ENCODE data around the gene SARDH. TPM values are rescaled to one million over a fixed set of nuclear protein-coding genes. Genes with fewer than 3 reads are reported as not detected.
"Not testable (repeated sequence)": the region's sequence is repeated elsewhere in the genome, so short reads cannot be mapped to it uniquely, and the experiment has no call there.

SARDH gene
- total and polyA plus RNA-seq, 2 experiments from 2014 or later = 6.0 to 16.9 TPM

GRCh38 chr9:133747309-133747708 is 9.2 kb upstream of the SARDH start:
- no peak for TF ChIP-seq CTCF (IDR thresholded peaks at IDR 0.05; ENCODE audit: low read depth, low read length)
- no peaks in the 10 kb centered on the region for H3K27me3 ChIP-seq
- no peaks in the 10 kb centered on the region for H3K4me1 ChIP-seq (ENCODE audit: low read depth)
- H3K27ac ChIP-seq = no peak overlapping the region
- DNase-seq (ENCODE audit: low read depth in 1 of 2, low spot score in 1 of 2) = peak in 1 of 2 donors; percentile 11
- no peaks in the 10 kb centered on the region for H3K9me3 ChIP-seq (ENCODE audit: low read depth)
- no peak overlapping the region for H3K4me3 ChIP-seq
- H3K36me3 ChIP-seq = no peaks in the 10 kb centered on the region

GRCh38 chr9:133744528-133744927 is 6.4 kb upstream of the SARDH start:
- not testable (repeated sequence) for H3K9me3 ChIP-seq (ENCODE audit: low read depth); H3K27me3 ChIP-seq; H3K27ac ChIP-seq; H3K4me3 ChIP-seq; H3K4me1 ChIP-seq (ENCODE audit: low read depth); H3K36me3 ChIP-seq; DNase-seq (ENCODE audit: low read depth in 1 of 2, low spot score in 1 of 2)

- no peaks in the 10 kb centered on the region for H3K9me3 ChIP-seq (ENCODE audit: low read depth)
Measured at GRCh38 chr9:133742849-133743444, 4.8 kb upstream of the SARDH start.

GRCh38 chr9:133742251-133742650 is 4.1 kb upstream of the SARDH start:
- TF ChIP-seq CTCF (IDR thresholded peaks at IDR 0.05; ENCODE audit: low read depth, low read length) = no peak
- H3K9me3 ChIP-seq (ENCODE audit: low read depth) = no peaks in the 10 kb centered on the region
- no peak for DNase-seq (ENCODE audit: low read depth in 1 of 2, low spot score in 1 of 2)
- H3K4me3 ChIP-seq = no peak overlapping the region
- H3K36me3 ChIP-seq = no peaks in the 10 kb centered on the region
- peaks cover 14% of the 10 kb centered on the region for H3K4me1 ChIP-seq (ENCODE audit: low read depth)
- H3K27me3 ChIP-seq = no peaks in the 10 kb centered on the region
- H3K27ac ChIP-seq = no peak overlapping the region

More at GRCh38 chr9:133742849-133743444, 4.8 kb upstream of the SARDH start:
- DNase-seq (ENCODE audit: low read depth in 1 of 2, low spot score in 1 of 2) = peak; percentile 68 to 84
- no peak overlapping the region for H3K27ac ChIP-seq
- no peaks in the 10 kb centered on the region for H3K36me3 ChIP-seq
- no peaks in the 10 kb centered on the region for H3K27me3 ChIP-seq
- H3K4me3 ChIP-seq = no peak overlapping the region
- peaks cover 7% of the 10 kb centered on the region for H3K4me1 ChIP-seq (ENCODE audit: low read depth)
- TF ChIP-seq CTCF (IDR thresholded peaks at IDR 0.05; ENCODE audit: low read depth, low read length) = peak; percentile 99

- TF ChIP-seq CTCF (IDR thresholded peaks at IDR 0.05; ENCODE audit: low read depth, low read length) = no peak
- H3K27me3 ChIP-seq = no peaks in the 10 kb centered on the region
- peaks cover 16% of the 10 kb centered on the region for H3K4me1 ChIP-seq (ENCODE audit: low read depth)
- H3K36me3 ChIP-seq = no peaks in the 10 kb centered on the region
- H3K27ac ChIP-seq = no peak overlapping the region
- no peak overlapping the region for H3K4me3 ChIP-seq
- no peaks in the 10 kb centered on the region for H3K9me3 ChIP-seq (ENCODE audit: low read depth)
- DNase-seq (ENCODE audit: low read depth in 1 of 2, low spot score in 1 of 2) = no peak
Measured at GRCh38 chr9:133741716-133742115, 3.6 kb upstream of the SARDH start.

DNA sequence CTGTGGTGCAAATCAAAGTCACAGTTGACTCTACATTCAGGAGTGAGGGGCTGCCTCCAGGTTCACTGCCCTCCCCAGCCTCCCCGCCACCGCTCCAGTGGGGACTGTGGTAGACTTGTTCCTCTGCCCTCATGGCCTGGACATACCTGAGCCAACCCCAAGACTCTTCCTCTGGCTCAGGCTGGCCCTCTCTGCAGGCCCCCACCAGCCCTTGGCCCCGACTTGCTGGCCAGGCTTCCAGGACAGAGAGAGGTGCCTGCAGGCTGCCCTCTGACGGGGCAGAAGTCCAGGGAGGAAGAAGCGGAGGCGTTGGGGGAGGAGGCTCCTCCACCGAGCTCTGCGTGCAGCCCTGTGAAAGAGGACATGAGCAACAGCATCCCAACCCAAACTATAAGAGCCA is 2.8 kb upstream of the SARDH start:
- no peak for DNase-seq (ENCODE audit: low read depth in 1 of 2, low spot score in 1 of 2)
- Histone ChIP-seq H3K9me3 (ENCODE audit: low read depth) (no peaks in the 10 kb centered on the region), H3K4me3 (no peak overlapping the region), H3K27me3 (no peaks in the 10 kb centered on the region), H3K4me1 (ENCODE audit: low read depth) (peaks cover 16% of the 10 kb centered on the region), H3K36me3 (no peaks in the 10 kb centered on the region), H3K27ac (no peak overlapping the region)
- no peak for TF ChIP-seq CTCF (IDR thresholded peaks at IDR 0.05; ENCODE audit: low read depth, low read length)
